HCEC 1CT (cell line): ENCODE results near the gene PLXNA4.

Source experiments
- DNase-seq: peaks from one replicate; pipeline ENCODE4 v3.0.0-alpha.2; 2017

The PLXNA4 gene

GRCh38 chr7:132500727-132501440 lies 75.4 kb downstream of the PLXNA4 start:
- peak; percentile 11 for DNase-seq

GRCh38 chr7:132499487-132499886 lies 76.8 kb downstream of the PLXNA4 start:
- DNase-seq = no peak

GRCh38 chr7:132499065-132499464 lies 77.2 kb downstream of the PLXNA4 start:
- no peak for DNase-seq

GRCh38 chr7:132498319-132498718 lies 78.0 kb downstream of the PLXNA4 start:
- DNase-seq = no peak

DNA sequence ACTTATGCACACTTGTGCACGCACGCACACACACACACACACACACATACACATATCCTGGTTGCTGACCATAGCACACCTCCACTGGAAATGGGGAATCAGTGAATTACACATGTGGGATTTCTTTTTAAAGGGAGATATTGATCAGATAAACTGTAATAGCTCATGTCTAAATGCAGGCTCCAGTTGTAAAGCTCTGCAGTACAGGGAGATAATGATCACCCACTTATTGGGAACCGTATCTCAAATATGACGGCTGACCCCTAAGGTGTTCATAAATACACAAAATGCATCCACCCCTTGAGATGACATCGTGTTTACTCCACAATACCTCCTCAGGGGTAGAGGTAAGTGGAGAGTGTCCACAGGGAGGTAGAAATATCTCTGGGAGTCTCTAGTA lies 79.2 kb downstream of the PLXNA4 start:
- no peak for DNase-seq

DNA sequence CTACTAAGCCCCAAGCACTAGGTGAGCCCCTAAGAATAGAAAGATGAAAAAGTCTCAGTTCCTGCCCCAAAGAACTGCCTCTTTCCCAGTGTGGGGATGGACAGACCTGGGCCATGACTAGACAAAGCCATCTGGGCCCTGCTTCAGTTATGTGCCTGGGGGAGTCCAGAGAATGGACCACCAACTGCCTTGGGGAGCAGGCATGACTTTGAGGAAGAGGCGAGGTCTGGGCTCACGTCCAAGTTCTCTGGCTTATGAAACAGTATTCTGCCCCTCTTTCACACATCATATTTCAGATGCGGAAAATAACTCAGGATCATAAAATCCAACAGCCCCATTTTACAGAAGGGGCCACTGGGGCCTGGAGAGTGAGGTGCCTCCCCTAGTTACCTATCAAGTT lies 80.3 kb downstream of the PLXNA4 start:
- no peak for DNase-seq

DNA sequence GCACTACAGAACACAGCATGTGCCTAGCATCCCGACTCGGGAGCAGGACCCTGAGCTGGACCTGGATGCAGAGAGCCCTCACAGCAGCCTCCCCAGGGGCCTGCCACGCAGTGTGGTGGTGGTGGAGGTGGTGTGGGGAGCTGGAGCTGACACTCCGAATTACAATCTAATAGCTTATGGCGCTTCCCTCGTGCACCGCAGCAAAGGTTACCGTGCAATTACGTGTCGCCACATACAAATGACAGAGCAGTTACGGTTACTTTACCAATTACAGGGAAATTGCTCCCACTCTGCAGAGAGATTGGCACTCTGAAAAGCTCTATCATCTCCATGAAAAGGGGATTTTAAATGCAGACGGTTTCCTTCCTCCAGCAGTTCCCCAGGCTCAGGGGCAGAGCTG lies 81.8 kb downstream of the PLXNA4 start:
- no peak for DNase-seq

DNA sequence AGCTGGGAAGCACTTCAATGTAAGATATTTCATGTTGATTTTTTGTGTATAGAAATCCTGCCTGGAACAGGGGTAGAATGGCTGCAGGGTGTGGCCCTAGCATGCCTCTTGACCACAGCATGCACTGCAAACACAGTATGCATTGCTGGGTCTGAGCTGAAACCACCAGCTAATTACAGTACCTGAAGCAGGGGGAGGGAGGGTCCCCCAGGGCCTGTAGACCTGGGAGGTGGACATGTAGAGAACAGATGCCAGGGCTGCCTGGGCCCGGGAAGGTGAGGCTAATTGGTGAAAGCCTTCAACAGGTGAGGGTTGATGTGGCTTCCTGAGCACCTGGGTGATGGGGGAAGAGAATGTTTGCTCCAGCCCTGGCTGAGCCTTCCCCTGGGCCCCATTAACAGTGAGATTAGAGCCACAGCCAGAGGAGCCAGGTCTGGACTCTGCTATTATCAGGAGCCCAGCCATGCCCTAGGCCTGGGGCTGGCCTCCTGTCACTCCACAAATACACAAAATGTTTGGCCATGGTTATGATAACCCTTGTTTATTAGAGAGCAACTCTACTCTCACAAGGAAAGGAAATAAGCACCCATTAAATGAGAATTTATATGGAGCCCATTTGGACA lies 83.3 kb downstream of the PLXNA4 start:
- DNase-seq = no peak

GRCh38 chr7:132491391-132491945 lies 84.8 kb downstream of the PLXNA4 start:
- DNase-seq = no peak

GRCh38 chr7:132490474-132490873 lies 85.8 kb downstream of the PLXNA4 start:
- no peak for DNase-seq

DNA sequence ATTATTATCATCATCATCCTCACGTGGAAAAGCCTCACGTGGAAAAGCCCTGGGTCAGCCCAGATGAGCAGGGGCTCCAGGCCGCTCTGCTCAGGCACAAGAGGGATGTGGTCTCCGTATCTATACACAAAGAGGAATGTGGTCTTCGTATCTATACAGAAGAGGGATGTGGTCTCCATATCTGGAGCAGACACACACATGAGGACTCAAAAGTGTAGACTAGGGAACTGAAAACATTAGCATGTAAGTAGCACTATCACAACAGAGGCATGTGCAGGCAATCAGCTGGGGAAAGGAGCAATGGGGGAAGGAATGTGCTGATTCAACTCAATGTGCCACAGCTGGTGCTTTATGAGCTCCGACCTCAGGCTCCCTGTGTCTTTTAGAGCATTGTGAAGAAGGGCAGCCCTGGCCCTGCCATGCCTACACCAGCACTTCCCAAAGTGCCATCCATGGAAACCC lies 86.5 kb downstream of the PLXNA4 start:
- DNase-seq = no peak

DNA sequence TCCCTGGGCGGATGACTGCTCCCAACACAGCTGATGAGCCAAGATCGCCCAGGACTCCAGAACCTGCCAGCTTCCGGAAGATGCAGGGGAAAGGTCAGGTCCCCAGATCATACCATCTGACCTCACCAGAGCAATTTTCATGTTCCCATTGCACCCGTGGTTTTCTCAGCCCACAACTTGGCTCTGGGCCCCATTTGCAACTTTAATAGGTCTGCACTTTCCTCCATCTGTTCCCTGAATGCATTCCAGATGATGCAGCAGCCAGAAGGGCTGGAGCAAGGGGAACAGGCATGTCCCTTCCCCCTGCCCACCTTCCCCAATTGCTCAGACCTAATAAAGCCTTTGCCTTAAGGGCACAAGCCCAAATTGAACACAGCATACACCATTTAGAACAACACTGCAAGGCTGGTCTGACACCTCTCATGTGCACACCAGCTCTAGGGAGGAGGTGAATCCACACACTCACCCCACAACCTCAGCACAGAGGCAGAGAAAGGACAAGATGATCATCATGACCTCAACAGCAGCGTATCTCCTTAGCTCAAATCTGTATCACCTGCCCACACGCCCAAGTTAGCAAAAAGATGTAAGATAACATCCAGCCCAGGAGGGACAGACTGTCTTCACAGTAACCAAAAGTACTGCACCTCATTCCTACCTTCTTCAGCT lies 87.5 kb downstream of the PLXNA4 start:
- no peak for DNase-seq

DNA sequence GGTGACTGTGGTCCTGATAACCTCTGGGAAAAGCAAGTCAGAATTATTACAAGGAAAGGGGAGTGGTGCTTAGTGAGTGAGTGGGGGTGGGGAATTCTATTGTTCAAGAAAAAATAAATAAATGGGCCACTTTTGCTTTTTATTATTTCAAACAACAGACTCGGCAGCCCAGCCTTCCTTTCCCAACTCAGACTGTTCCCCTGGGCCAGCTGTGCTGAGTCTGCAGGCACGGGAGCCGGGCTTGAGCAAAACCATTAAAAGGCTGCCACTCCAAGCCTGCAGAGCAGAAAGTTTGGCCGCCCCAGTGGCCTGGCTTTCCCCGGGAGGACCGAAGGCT lies 90.0 kb downstream of the PLXNA4 start:
- no peak for DNase-seq

DNA sequence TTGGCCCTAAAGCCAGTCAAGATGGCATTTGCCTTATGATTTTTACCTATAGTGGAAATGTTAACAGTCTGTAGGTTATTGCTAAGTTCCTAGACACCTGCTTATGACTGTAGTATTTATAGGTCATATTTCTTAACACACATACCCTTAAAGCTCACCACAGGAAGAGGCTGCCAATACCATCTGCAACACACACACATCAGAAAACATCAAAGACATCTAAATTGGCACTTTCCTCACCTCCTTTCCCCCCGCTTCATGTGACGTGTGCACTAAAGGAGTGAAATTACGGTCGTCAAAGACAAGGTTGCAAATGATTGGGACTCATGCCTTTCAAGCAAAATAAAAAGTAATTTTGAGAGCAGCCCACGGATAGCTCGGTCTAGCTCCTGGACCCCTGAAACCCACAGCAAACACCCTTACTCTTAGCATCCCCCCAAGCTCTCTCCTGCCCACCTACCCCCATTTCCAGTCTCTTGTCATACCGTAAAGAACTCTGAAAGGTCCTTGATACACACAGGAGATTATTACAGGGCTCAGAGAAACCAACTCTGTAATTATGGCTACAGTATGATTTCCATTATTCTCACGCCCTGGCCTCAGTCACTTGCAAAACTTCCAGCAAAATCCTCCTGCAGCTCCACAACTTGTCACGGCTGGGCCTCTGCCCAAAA lies 90.5 kb downstream of the PLXNA4 start:
- DNase-seq = no peak

- no peak for DNase-seq
These were observed 91.1 kb downstream of the PLXNA4 start for GRCh38 chr7:132485136-132485535.

DNA sequence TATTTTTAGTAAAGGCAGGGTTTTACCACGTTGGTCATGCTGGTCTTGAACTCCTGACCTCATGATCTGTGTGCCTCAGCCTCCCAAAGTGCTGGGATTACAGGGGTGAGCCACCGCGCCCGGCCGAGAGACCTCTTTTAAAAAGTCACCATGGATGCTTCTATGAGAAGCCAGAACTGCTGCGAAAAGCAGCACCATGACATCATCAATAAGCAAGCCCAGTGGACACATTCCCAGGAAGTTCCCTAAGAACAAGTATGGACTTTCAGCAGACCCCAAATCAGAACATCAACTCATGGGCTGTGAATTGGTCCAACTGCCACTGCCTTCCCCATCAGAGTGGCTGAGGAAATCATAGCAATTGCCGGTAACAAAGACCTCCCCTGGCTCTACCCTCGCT lies 93.4 kb downstream of the PLXNA4 start:
- DNase-seq = no peak

DNA sequence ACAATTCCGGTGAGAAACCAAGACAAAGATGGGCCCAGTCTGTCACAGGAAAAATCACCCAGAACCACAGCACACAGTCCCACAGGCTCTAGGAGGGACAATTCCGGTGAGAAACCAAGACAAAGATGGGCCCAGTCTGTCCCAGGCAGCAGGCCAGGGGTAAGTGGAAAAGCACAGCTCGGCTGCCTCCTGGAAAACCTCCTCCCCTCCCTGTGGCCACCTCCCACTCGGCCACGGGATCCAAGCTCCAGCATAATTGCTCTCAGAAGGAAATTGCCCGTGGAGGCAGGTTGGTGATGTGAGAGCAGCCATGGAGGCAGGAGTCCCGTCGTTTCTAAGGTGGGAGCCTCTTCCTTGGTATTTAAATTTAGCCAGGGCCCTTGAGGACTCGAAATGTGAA lies 95.7 kb downstream of the PLXNA4 start:
- DNase-seq = no peak

GRCh38 chr7:132476541-132476940 lies 99.7 kb downstream of the PLXNA4 start:
- DNase-seq = no peak

- DNase-seq = no peak
These were observed 100.6 kb downstream of the PLXNA4 start for GRCh38 chr7:132475669-132476116.

- DNase-seq = no peak
These were observed 101.1 kb downstream of the PLXNA4 start for GRCh38 chr7:132475037-132475668.

DNA sequence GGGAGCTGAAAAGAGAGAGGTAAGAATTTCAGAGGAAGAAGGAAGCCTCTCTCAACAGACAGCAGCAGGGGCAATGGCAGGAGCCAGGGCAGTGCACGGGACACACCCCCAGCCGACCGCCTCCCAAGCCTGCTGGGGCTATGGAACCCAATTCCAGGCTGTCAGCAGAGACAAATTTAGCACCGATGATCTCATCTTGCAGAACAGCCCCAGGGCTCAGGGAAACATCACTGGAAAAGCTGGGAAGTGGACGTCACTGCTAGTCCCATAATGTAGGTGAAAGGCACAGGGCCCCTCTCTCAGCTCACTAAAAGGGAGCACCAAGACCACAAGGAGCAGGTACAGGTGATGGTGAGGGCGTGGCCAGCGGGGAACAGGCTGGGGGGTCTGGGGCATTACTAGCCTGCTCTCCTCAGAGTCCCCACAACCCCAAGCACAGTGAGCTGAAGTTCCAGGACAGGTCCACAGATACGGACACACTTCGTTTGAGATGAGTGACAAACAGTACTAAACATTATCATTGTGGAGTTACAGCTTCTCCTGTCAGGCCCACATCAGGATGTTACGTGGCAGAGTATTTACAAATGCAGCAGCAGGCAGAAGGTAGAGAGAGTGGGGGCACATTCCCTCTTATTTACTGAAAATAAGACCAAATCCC lies 103.7 kb downstream of the PLXNA4 start:
- no peak for DNase-seq

DNA sequence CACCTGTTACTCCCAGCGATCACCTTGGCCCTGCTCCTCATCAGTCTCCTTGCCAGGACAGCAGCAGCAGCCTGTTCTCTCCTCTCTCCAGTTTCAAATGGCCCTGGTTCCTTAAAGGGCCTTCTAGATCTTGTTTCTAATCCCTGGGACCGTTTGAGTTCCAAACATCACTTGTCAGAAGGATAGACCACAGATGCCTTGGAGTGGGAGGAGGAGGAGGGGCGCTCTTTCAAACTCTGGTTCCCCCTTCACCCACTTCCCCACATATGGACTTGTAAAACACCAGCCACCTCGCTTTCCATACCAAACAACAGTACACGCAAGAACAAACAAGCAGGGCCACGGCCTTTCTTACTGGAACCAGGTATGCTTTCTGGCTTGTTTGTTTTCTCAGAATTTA lies 104.8 kb downstream of the PLXNA4 start:
- DNase-seq = no peak
